HG03103 (cell line): ENCODE results near the gene CYP21A2.

Source experiments
- ATAC-seq: cut with Tn5 transposase; IDR thresholded peaks from one replicate; pipeline ENCODE4 v1.9.1; 2021; ENCODE audit warnings: low read depth; ENCODE audit not compliant: unreplicated experiment

Gene CYP21A2

GRCh38 chr6:32079566-32080290 is 41.5 kb downstream of the CYP21A2 start:
- ATAC-seq: no peak

DNA sequence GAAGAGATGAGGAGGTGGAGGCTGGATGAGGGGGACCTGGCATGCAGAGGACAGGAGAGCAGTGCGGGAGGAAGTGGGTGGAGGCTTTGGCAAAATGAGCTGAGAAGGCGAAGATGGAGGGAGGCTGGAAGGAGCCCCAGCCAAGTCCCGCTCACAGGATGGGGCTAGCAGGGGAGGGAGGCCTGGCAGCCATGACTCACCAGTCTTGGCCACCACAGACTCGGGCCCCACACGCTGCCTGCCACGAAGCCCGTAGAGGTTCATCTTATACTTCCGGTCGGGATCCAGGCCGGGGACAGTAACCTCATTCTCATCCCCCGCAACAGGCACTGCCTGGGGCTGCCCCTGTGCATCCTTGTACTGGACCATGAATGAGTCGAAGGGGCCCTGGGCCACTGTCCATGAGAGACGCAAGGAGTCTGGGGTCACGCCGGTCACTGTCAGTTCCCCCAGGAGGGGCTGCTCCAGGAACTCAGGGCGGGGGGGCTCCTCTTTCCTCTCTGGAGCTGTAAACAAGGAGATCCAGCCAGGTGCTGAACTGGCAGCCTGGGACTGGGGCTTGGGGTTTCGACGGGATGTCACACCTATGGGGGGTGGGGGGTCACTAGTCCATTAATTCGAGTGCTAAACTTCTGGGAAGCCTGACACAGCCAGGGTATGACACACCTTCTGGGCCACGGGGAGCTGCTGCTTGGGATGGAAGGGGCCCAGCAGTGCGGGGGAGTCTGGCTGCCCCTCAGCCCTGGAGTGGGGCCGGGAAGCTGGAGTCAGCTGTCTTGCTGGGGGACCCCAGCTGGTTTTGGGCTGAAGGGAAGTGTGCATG is 43.2 kb downstream of the CYP21A2 start:
- no peak for ATAC-seq

- no peak for ATAC-seq
These were observed 44.3 kb downstream of the CYP21A2 start for GRCh38 chr6:32082478-32082877.

DNA sequence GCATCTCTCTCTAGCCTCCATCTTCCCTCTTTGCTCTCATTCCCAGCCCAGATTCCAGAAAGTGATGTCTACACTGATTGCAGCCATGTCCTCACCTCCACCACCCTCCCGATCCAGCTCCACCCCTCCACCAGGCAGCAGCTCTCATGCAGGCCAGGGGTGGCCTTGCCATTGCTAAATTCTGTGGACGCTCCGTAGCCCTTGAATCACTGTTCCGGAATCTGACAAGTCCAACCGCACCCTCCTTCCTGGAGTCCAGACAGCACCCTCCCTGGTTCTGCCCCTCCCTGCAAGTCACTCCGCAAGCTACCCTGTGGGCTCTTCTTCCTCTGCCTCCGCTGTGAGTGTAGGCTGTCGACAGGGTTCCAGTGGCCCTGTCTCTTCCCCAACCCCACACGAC is 44.7 kb downstream of the CYP21A2 start:
- no peak for ATAC-seq

DNA sequence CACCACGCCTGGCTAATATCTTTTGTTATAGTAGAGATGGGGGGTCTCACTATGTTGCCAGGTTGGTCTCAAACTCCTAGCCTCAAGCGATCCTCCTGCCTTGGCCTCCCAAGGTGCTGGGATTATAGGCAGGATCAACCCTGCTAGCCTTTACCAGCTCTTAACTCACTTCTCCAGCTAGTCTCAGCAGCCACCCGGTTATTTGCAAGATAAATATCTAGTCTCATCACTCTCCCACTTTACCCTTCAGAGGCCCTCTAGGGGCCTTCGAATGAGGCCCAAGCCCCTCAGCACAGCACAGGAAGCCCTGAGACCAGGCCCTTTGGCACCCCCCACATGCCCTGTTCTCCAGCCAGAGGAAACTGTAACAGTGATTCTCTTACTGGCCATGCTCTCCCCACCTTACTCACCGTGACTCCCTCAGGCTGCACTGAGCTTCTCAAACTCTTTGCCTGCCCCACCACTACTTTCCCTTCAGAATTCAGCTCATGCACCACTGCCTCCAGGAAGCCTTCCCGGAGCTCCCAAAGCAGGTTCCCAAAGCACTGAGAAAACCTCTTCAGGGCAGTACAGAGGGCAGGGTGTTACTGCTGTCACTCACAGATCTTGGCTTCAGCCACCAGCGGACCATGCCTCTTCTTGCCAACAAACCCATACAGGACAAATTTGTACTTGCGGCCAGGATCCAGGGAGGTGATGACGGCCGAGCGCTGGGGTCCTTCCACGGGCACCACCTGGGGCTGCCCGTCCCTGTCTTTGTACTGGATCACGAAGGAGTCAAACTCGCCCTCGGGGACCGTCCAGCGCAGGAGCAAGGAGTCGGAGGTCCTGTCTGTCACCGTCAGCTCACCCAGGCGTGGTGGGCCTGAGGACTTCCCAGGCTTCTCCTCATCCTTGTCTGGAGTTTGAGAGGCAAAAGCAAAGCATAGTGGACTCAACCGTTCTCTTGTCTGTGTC is 45.9 kb downstream of the CYP21A2 start:
- ATAC-seq: no peak

- no peak for ATAC-seq
These were observed 46.6 kb downstream of the CYP21A2 start for GRCh38 chr6:32084780-32085179.

DNA sequence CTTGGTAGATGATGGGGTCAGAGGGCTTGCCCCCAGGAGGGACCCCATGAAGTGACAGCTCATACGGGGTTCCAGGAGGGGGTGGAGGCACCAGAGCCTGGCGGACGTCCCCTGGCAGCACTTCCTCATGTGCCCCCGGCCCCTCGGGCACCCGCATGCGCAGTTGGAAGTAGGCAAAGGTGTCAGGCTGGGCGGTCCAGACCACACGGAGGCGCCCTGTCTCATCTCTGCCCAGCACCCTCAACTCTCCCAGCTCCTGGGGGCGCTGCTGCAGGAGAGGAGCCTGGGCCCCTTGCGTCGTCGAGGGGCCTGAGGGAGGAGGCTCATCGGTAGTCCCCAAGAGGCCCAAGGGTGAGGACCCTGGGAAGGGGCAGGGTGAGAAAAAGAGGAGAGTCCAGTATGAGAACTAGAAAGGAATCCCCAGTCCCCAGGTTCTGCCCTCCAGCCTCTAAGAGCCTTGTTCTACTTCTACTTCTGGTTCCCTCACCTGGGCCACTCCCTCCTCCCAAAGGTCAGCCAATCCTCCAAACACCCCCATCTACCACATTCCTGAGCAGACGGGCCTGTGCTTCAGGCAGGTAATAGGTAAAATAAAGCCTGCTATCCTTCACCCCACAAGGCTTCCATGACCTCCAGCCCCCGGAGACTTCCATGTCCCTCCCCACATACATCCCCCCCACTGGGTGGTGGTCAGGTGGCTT is 47.7 kb downstream of the CYP21A2 start:
- ATAC-seq: no peak

DNA sequence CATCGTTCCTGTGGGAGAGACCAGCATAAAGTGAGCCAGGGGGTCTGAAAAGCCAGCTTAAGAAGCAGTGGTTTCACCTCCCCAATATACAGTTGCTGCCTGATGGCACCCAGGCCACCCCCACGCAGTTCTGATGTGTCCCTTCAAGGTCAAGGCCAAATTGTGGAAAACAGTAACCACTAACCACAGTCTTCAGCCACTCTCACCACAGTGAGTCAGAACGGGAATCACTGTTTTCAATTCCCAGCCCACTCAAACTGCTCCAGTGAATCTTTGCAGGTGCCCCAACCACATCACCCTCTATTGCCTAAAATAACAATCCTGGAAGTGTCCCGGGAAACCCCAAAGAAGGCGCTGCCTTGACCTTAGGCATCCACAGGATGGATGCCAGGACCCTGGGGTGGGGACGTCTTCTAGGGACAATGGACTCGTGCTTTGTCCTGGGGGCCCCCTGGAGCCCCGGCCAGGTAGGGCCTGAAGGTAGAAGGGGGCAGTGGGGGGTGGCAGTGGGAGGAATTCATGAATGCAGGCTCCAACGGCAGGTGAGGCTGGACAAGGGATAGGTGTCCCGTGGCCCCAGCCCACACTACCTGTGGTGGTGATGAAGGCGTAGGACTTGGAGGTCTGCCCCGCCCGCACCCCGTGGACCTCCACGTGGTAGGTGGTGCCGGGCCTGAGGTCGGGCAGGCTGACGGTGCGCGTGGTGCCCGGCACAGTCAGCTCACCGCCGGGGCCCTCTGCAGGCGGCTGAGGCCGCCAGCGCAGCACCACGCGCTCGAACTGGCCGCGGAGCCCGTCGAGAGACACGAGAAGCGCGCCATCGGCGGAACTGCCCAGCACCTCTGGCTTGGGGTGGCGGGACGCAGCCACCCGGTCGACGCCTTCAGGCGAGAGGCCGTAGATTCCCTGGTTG is 48.7 kb downstream of the CYP21A2 start:
- ATAC-seq: no peak

DNA sequence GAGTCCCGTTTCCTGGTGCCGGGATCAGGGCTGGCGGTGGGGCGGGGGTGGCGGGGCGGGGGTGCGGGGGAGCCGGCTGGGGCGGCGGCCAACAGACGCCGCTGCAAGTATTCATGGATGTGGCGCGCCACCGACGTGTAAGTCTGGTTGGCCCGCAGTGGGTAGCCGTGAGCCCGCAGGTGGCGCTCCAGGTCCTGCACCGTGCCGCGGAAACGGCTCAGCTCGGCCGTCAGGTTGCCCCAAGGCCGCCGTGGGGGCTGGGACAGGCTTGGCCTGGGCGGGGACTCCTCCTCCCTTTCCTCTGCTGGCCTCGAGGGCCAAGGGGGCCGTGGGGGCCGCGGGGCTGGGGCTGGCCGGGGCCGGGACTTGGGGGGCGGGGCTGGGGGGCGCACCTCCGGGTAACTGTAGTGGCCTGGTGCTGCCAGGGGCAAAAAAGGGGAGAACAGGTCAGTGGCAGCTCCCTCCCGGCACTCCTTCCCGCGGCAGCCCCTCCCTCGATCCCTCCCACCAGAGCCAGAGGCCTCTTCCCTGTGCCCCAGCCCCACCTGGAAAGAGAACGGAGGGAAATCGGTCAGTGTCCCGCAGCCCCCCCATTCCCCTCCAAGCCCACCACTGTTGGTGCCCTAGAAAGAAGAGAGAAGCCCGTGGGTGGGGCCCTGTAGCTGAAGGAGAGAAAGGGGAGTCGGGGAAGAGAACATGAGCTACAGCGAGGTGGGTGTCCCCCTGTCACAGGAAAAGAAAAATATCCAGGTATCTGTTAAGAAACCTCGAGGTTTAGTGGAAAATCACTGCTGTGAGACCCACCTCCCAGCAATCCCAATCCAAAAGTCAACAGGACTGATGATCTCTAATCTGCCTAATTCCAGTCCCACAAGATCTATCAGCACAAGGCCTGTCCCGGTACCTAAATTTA is 49.6 kb downstream of the CYP21A2 start:
- ATAC-seq: no peak

DNA sequence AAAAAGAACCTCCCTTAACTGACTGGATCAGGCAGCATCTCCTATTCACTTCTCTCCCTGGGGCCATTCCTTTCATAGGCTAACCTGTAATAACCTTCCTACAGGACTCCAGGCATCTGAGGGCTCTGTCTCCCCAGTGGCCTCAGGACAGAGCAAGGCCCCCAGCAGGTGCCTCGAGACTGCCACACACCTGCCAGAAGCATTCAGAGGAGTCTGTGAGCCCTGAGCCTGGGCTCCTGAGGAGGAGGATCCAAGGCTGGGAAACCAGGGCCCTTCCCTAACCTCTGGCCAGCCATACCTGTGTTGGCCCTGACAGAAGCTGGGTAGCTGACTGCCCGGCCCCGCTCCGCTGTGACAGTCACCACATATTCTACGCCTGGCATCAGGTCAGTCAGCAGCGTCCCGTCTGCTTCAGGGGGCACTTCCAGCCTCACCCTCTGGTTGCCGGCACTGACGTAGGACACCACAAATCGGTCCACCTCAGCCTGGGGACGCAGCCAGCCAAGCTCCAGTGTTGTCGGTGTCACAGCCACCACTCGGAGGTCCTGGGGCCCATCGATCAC is 50.4 kb downstream of the CYP21A2 start:
- ATAC-seq: no peak

GRCh38 chr6:32089082-32089828 is 51.0 kb downstream of the CYP21A2 start:
- no peak for ATAC-seq
